Mucosa of stomach (tissue), 1 donor: ENCODE data around the gene CSMD2.

ENCODE experiments used
- H3K27me3 ChIP-seq: one replicate; pipeline ENCODE4 v1.7.0; 2013; ENCODE audit warnings: mild to moderate bottlenecking, low read length; ENCODE audit not compliant: control insufficient read depth, insufficient read depth
- H3K36me3 ChIP-seq: one replicate; pipeline ENCODE4 v1.7.0; 2013; ENCODE audit warnings: low read length; ENCODE audit not compliant: control insufficient read depth, insufficient read depth
- H3K4me1 ChIP-seq: one replicate; pipeline ENCODE4 v1.7.0; 2013; ENCODE audit warnings: mild to moderate bottlenecking, low read length; ENCODE audit not compliant: control insufficient read depth, insufficient read depth
- H3K4me3 ChIP-seq: one replicate; pipeline ENCODE4 v1.7.0; 2013; ENCODE audit warnings: low read length
- H3K9ac ChIP-seq: one replicate; pipeline ENCODE4 v1.7.0; 2013; ENCODE audit warnings: mild to moderate bottlenecking, low read length, moderate library complexity
- H3K9me3 ChIP-seq: one replicate; pipeline ENCODE4 v1.7.0; 2013; ENCODE audit warnings: mild to moderate bottlenecking, low read length, moderate library complexity; ENCODE audit not compliant: control insufficient read depth
- donor health status: Pancreatic carcinoma.

CSMD2 gene

GRCh38 chr1:33547576-33547975 is 617.5 kb downstream of the CSMD2 start:
- H3K9me3 ChIP-seq = peaks cover 3% of the 10 kb centered on the region
- H3K9ac ChIP-seq = no peak overlapping the region
- no peaks in the 10 kb centered on the region for H3K27me3 ChIP-seq
- no peaks in the 10 kb centered on the region for H3K4me1 ChIP-seq
- no peaks in the 10 kb centered on the region for H3K36me3 ChIP-seq
- no peak overlapping the region for H3K4me3 ChIP-seq

GRCh38 chr1:33541966-33542365 is 623.1 kb downstream of the CSMD2 start:
- no peaks in the 10 kb centered on the region for H3K36me3 ChIP-seq
- H3K4me1 ChIP-seq = no peaks in the 10 kb centered on the region
- no peaks in the 10 kb centered on the region for H3K9me3 ChIP-seq
- no peak overlapping the region for H3K9ac ChIP-seq
- no peak overlapping the region for H3K4me3 ChIP-seq
- H3K27me3 ChIP-seq = no peaks in the 10 kb centered on the region

DNA sequence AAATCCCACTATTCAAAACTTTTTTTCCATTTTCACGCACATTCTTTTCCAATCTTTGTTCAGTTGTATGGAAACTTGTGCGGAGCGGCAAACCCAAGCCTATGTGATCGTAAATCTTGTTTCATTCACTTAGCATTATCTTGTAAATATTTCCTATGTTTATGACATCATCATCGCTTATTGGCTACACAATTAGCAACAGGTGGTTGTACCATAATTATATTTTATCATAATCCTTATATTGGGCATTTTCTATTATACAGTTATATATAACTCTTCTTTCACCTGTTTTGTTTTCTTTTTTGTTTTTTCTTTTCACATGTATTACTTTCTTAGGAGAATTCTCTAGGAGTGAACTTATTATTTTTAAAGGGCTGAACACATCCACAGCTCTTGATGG is 627.1 kb downstream of the CSMD2 start:
- Histone ChIP-seq H3K9me3 (no peaks in the 10 kb centered on the region), H3K36me3 (no peaks in the 10 kb centered on the region), H3K27me3 (no peaks in the 10 kb centered on the region), H3K9ac (no peak overlapping the region), H3K4me1 (no peaks in the 10 kb centered on the region), H3K4me3 (no peak overlapping the region)

GRCh38 chr1:33535334-33535733 is 629.7 kb downstream of the CSMD2 start:
- no peaks in the 10 kb centered on the region for H3K36me3 ChIP-seq

DNA sequence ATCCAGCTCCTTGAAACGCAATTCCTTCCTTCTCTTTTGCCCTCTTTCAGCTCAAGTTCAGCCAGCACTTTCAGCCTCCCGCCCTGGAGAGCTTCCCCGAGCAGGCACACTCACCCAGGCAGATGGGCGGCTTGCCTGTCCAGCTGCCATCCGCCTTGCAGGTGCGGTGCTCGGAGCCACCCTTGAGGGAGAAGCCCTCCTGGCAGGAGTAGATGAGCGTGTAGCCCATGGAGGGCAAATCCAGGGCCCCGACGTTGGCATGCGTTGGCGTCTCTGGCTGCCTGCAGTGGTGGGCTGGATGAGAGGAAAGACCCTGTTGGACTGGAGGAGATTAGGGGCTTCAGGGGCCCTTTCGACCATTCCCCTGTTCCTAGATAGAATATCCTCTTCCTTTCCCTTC is 632.1 kb downstream of the CSMD2 start:
- H3K36me3 ChIP-seq = no peaks in the 10 kb centered on the region
- no peak overlapping the region for H3K9ac ChIP-seq
- no peaks in the 10 kb centered on the region for H3K9me3 ChIP-seq
- H3K27me3 ChIP-seq = no peaks in the 10 kb centered on the region
- no peaks in the 10 kb centered on the region for H3K4me1 ChIP-seq
- no peak overlapping the region for H3K4me3 ChIP-seq

More at GRCh38 chr1:33535334-33535733, 629.7 kb downstream of the CSMD2 start:
- Histone ChIP-seq H3K27me3 (no peaks in the 10 kb centered on the region), H3K9me3 (no peaks in the 10 kb centered on the region), H3K9ac (no peak overlapping the region), H3K4me1 (no peaks in the 10 kb centered on the region), H3K4me3 (no peak overlapping the region)

GRCh38 chr1:33532250-33532649 is 632.8 kb downstream of the CSMD2 start:
- no peaks in the 10 kb centered on the region for H3K36me3 ChIP-seq

DNA sequence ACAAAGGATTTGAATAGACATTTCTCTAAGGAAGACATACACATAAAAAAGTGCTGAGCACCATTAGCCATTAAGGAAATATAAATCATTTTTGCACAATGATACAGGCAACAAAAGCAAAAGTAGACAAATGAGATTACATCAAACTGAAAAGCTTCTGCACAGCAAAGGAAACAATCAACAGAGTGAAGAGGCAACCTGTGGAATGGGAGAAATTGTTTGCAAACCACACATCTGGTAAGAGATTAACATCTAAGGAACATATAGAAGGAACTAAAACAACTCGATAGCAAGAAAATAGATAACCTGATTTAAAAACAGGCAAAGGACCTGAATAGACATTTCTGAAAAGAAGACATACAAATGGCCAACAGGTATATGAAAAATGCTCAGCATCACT is 635.1 kb downstream of the CSMD2 start:
- no peaks in the 10 kb centered on the region for H3K36me3 ChIP-seq

More at GRCh38 chr1:33532250-33532649, 632.8 kb downstream of the CSMD2 start:
- Histone ChIP-seq H3K27me3 (no peaks in the 10 kb centered on the region), H3K4me1 (no peaks in the 10 kb centered on the region), H3K4me3 (no peak overlapping the region), H3K9me3 (no peaks in the 10 kb centered on the region), H3K9ac (no peak overlapping the region)

DNA sequence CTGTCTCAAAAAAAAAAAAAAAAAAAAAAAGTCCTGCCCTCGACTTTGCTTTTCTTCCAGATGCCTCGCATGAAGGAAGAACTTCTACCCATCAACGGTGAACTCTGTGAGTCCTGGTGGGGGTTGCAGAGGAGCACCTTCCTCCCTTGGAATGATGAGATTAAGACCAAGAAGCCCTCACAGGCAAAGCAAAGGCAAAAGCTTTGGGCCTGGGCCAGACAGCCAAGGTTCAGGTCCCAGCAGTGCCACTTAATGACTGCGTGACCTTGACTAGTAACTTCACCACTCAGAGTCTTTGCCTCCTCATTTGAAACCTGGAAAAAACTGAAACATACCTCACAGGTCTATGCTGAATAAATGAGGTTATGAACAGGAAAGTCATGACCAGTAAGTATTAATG is 637.1 kb downstream of the CSMD2 start:
- Histone ChIP-seq H3K27me3 (no peaks in the 10 kb centered on the region), H3K9me3 (no peaks in the 10 kb centered on the region), H3K36me3 (no peaks in the 10 kb centered on the region), H3K4me1 (no peaks in the 10 kb centered on the region), H3K9ac (no peak overlapping the region), H3K4me3 (no peak overlapping the region)

More for the DNA sequence above, 635.1 kb downstream of the CSMD2 start:
- no peak overlapping the region for H3K9ac ChIP-seq
- H3K4me1 ChIP-seq = no peaks in the 10 kb centered on the region
- H3K9me3 ChIP-seq = no peaks in the 10 kb centered on the region
- H3K4me3 ChIP-seq = no peak overlapping the region
- H3K27me3 ChIP-seq = no peaks in the 10 kb centered on the region

DNA sequence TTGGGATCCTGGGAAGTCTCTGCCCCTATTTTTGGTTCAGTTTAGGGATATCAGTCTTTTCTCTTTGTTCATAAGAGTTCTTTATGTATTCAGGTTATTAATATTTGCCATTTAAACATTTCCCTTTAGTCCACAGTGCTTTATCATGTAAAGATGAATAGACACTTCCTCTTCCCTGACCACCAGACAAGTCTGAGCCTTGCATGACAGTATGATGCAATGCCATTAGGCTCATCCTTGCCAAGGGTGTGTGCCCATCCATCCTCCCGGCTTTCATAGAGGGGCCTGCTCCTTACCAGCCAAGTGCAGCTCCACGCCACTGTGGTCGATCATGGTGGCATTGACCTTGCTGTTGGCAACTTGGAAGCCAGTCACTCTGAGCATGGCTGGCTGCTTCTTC is 640.4 kb downstream of the CSMD2 start:
- no peaks in the 10 kb centered on the region for H3K4me1 ChIP-seq
- no peaks in the 10 kb centered on the region for H3K36me3 ChIP-seq

DNA sequence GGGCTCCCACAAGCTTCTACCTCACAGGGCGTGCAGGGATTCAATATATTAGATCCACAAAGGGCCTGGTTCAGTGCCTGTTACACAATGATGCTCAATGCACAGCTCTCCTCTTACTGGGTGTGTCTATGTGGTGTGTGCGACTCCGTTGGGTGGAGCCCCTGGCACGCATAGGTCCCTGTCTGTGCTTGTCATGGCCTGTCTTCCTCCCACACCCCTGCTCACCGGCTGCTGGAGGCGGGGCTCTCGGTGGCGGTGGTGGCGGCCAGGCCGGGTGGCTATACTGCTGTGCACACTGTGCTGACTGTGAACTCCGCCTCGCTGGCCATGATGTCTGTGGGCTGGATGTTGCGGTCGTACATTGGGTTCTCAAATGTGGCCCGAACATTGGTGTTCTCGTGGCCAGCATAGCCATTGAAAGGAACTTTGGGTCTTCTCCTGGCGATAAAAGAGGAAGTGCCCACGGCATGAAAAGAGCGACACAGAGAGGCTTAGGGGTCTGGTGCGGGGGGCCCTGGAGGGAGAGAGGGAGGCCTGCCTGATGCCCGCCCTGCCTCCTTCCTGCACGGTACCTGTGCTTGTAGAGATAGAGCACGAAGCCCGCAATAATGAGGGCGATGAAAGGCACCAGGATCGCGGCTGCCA is 645.7 kb downstream of the CSMD2 start:
- no peaks in the 10 kb centered on the region for H3K9me3 ChIP-seq
- H3K4me1 ChIP-seq = no peaks in the 10 kb centered on the region
- no peaks in the 10 kb centered on the region for H3K36me3 ChIP-seq
- no peaks in the 10 kb centered on the region for H3K27me3 ChIP-seq
- H3K4me3 ChIP-seq = no peak overlapping the region
- no peak overlapping the region for H3K9ac ChIP-seq

More for the DNA sequence above, 640.4 kb downstream of the CSMD2 start:
- Histone ChIP-seq H3K9me3 (no peaks in the 10 kb centered on the region), H3K4me3 (no peak overlapping the region), H3K27me3 (no peaks in the 10 kb centered on the region), H3K9ac (no peak overlapping the region)

- Histone ChIP-seq H3K36me3 (no peaks in the 10 kb centered on the region), H3K4me3 (no peak overlapping the region), H3K9me3 (no peaks in the 10 kb centered on the region)
These were observed 647.3 kb downstream of the CSMD2 start for GRCh38 chr1:33517596-33518250.

DNA sequence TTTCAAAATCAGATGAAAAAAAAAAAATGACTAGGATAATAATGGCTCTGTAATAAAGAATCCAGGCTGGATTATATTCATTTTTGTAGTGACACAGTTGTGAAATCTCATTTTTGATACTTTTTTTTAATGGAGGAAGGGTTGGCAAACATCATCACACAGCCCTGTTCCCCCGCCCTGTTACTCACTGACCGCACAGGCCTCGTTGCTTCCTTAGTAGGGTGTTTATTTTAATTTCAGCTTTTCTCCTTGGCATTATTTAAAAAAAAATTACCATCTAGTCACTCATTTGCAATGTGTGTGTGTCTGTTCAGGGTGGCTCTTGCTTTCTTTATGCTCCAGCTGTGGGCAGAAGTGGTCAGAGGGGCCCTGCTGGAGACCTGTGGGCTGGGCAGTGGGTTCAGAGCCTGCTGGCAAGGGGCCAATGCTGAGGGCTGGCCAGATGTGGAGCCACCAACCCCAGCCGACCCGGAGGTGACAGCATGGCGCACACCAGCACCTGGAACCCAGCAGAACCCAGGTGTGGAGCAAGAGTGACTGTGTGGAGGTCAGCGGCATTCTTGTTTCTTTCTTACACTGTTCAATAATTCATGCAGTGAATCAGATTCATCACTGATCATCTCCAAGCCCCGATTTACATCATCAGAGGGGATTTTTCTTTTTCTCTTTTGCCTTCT is 648.0 kb downstream of the CSMD2 start:
- H3K36me3 ChIP-seq = no peaks in the 10 kb centered on the region
- no peak overlapping the region for H3K4me3 ChIP-seq
- no peaks in the 10 kb centered on the region for H3K9me3 ChIP-seq
- no peaks in the 10 kb centered on the region for H3K27me3 ChIP-seq
- H3K9ac ChIP-seq = no peak overlapping the region
- H3K4me1 ChIP-seq = no peaks in the 10 kb centered on the region

More at GRCh38 chr1:33517596-33518250, 647.3 kb downstream of the CSMD2 start:
- H3K4me1 ChIP-seq = no peaks in the 10 kb centered on the region
- no peak overlapping the region for H3K9ac ChIP-seq
- H3K27me3 ChIP-seq = no peaks in the 10 kb centered on the region
